Activated CD4-positive, alpha-beta T cell treated with anti-CD3 and anti-CD28 coated beads, Interleukin-2, amount 50 U/mL, for 48 hours (primary cell): Measurements from ENCODE around the gene FAM229B.
"Not testable (repeated sequence)": the region's sequence is repeated elsewhere in the genome, so short reads cannot be mapped to it uniquely, and the experiment has no call there.

ENCODE experiments used
- DNase-seq, 2 experiments: peaks; one replicate each; pipeline ENCODE4 v3.0.0-alpha.2; 2020

Gene FAM229B

GRCh38 chr6:112065426-112065986, 21.9 kb upstream of the FAM229B start:
- no peak for DNase-seq

GRCh38 chr6:112066606-112067005, 20.8 kb upstream of the FAM229B start:
- no peak for DNase-seq

GRCh38 chr6:112081569-112081968, 5.8 kb upstream of the FAM229B start:
- DNase-seq: no peak

GRCh38 chr6:112085286-112086065, 1.9 kb upstream of the FAM229B start:
- no peak for DNase-seq

GRCh38 chr6:112086744-112087135, 651 bp upstream of the FAM229B start:
- DNase-seq: no peak

- DNase-seq: no peak
These were observed 525 bp downstream of the FAM229B start for GRCh38 chr6:112087916-112088315.

GRCh38 chr6:112096901-112097300, 9.5 kb downstream of the FAM229B start:
- no peak for DNase-seq

- no peak for DNase-seq
These were observed 13.2 kb downstream of the FAM229B start for GRCh38 chr6:112100561-112100960.

GRCh38 chr6:112106026-112106425, 18.6 kb downstream of the FAM229B start:
- not testable (repeated sequence) for DNase-seq

- no peak for DNase-seq
These were observed 19.2 kb downstream of the FAM229B start for GRCh38 chr6:112106562-112106961.

GRCh38 chr6:112109262-112109661, 21.9 kb downstream of the FAM229B start:
- no peak for DNase-seq

- DNase-seq: no peak
These were observed 26.0 kb downstream of the FAM229B start for GRCh38 chr6:112113431-112113830.

- no peak for DNase-seq
These were observed 26.5 kb downstream of the FAM229B start for GRCh38 chr6:112113918-112114317.

GRCh38 chr6:112114577-112115223, 27.3 kb downstream of the FAM229B start:
- DNase-seq: no peak

GRCh38 chr6:112116221-112116620, 28.8 kb downstream of the FAM229B start:
- DNase-seq: no peak

- peak in 1 of 2 experiments; percentile 11 for DNase-seq
These were observed 30.2 kb downstream of the FAM229B start for GRCh38 chr6:112117554-112117953.

GRCh38 chr6:112118034-112118433, 30.6 kb downstream of the FAM229B start:
- DNase-seq: no peak

GRCh38 chr6:112122756-112123155, 35.4 kb downstream of the FAM229B start:
- DNase-seq: no peak

GRCh38 chr6:112123982-112124381, 36.6 kb downstream of the FAM229B start:
- no peak for DNase-seq

GRCh38 chr6:112128208-112128607, 40.8 kb downstream of the FAM229B start:
- DNase-seq: no peak

GRCh38 chr6:112130878-112131277, 43.5 kb downstream of the FAM229B start:
- no peak for DNase-seq

- DNase-seq: no peak
These were observed 51.7 kb downstream of the FAM229B start for GRCh38 chr6:112139052-112139451.

GRCh38 chr6:112141707-112142106, 54.3 kb downstream of the FAM229B start:
- no peak for DNase-seq
